ENCODE measurements around the gene ARPC1B.
"Not testable (repeated sequence)": the region's sequence is repeated elsewhere in the genome, so short reads cannot be mapped to it uniquely, and the experiment has no call there.

The ARPC1B gene

GRCh38 chr7:99403764-99404163 lies 29.2 kb downstream of the ARPC1B start:
- TF ChIP-seq POLR2A (IDR thresholded peaks at IDR 0.05; ENCODE audit: low read depth, low read length), result 0 out of 2 replicates have a peak, but pooled peaks have one; percentile 26
- TF ChIP-seq TAF1 (IDR thresholded peaks at IDR 0.05; ENCODE audit: low read depth, low read length), result no peak
- TF ChIP-seq PAX5 (IDR thresholded peaks at IDR 0.05; ENCODE audit: insufficient read depth, low read length, severe bottlenecking), result no peak
- TF ChIP-seq POU2F2 (IDR thresholded peaks at IDR 0.05; ENCODE audit: low read depth, low read length), result no peak
- DNase-seq (ENCODE audit: insufficient read length, low spot score) (no peak), FAIRE-seq (no peak)

DNA sequence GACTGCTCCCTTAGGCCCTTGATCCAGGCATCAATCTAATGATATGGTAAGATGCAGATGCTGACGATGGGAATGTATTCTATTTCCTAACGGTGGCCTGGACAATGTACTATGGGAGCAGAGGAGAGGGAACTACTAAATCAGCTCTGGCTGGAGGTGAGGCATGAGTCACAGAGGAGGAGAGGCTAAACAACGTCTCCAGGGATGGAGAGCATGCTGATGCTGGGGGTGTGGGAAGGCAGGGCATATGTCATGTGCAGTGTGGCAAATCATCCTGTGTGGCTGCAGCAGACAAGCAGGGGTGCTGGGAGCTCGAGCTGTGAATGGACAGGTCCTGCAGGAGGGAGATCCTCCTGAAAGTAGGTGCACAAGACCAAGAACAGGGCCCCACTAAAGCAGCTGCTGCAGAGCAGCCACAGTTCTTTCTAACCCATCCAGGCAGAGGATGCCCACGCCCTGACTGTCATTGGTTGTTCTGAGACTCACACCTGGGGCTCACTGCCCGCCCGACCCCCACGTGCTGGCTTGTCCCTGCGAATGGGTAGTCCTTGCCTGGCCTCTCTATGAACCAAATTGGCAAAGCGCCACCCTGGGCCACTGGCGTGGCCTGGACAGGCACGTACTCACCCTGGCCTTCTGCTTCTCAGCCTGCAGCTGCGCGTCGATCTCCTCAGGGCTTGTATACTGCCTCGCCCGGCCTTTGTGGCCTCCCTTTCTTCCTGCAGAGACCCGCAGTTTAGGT lies 29.9 kb downstream of the ARPC1B start:
- DNase-seq (ENCODE audit: insufficient read length, low spot score), result no peak

DNA sequence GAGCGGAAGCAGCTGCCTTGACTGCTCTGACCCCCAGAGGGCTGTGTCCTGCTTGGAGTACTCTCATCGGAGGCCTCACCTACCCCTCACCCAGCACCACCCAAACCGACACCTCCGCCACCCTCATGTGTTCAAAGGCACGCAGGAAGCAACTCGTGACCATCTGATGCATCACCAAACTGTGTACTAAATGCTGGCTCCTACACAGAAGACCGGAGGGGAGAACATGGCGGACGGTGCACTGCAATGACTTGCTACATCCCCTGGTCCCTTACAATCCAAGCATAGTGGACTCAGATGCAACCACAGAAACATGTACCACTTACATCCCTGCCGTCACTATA lies 30.4 kb downstream of the ARPC1B start:
- TF ChIP-seq SPI1 (IDR thresholded peaks at IDR 0.05; ENCODE audit: low read depth, low read length) (no peak), POU2F2 (IDR thresholded peaks at IDR 0.05; ENCODE audit: low read depth, low read length) (no peak), TAF1 (IDR thresholded peaks at IDR 0.05; ENCODE audit: low read depth, low read length) (no peak), PAX5 (IDR thresholded peaks at IDR 0.05; ENCODE audit: insufficient read depth, low read length, severe bottlenecking) (no peak), POLR2AphosphoS5 (IDR thresholded peaks at IDR 0.05; ENCODE audit: low read depth, low read length) (no peak), POLR2A (IDR thresholded peaks at IDR 0.05; ENCODE audit: low read depth, low read length) (no peak)
- FAIRE-seq (no peak), DNase-seq (ENCODE audit: insufficient read length, low spot score) (no peak)

More for the DNA sequence above, 29.9 kb downstream of the ARPC1B start:
- FAIRE-seq, result no peak
- TF ChIP-seq POU2F2 (IDR thresholded peaks at IDR 0.05; ENCODE audit: low read depth, low read length), result no peak
- no peak for TF ChIP-seq POLR2AphosphoS5 (IDR thresholded peaks at IDR 0.05; ENCODE audit: low read depth, low read length)
- TF ChIP-seq SPI1 (IDR thresholded peaks at IDR 0.05; ENCODE audit: low read depth, low read length), result no peak
- TF ChIP-seq TAF1 (IDR thresholded peaks at IDR 0.05; ENCODE audit: low read depth, low read length), result no peak
- no peak for TF ChIP-seq PAX5 (IDR thresholded peaks at IDR 0.05; ENCODE audit: insufficient read depth, low read length, severe bottlenecking)
- no peak for TF ChIP-seq POLR2A (IDR thresholded peaks at IDR 0.05; ENCODE audit: low read depth, low read length)

GRCh38 chr7:99406557-99406956 lies 32.0 kb downstream of the ARPC1B start:
- TF ChIP-seq POLR2A (IDR thresholded peaks at IDR 0.05; ENCODE audit: low read depth, low read length), result no peak
- TF ChIP-seq POU2F2 (IDR thresholded peaks at IDR 0.05; ENCODE audit: low read depth, low read length), result no peak
- TF ChIP-seq TAF1 (IDR thresholded peaks at IDR 0.05; ENCODE audit: low read depth, low read length), result no peak
- no peak for FAIRE-seq
- no peak for DNase-seq (ENCODE audit: insufficient read length, low spot score)

GRCh38 chr7:99407872-99408378 lies 33.4 kb downstream of the ARPC1B start:
- DNase-seq (ENCODE audit: insufficient read length, low spot score), result no peak
- no peak for FAIRE-seq
- TF ChIP-seq POLR2A (IDR thresholded peaks at IDR 0.05; ENCODE audit: low read depth, low read length) (no peak), POLR2AphosphoS5 (IDR thresholded peaks at IDR 0.05; ENCODE audit: low read depth, low read length) (no peak), TAF1 (IDR thresholded peaks at IDR 0.05; ENCODE audit: low read depth, low read length) (no peak), PAX5 (IDR thresholded peaks at IDR 0.05; ENCODE audit: insufficient read depth, low read length, severe bottlenecking) (no peak), SPI1 (IDR thresholded peaks at IDR 0.05; ENCODE audit: low read depth, low read length) (no peak), POU2F2 (IDR thresholded peaks at IDR 0.05; ENCODE audit: low read depth, low read length) (no peak)

GRCh38 chr7:99408379-99409191 lies 34.1 kb downstream of the ARPC1B start, which contains the start of the genes BUD31 and PDAP1:
BUD31 (plus strand) TSS chr7:99408969; CDS start chr7:99411093, 2,124 bp downstream.
PDAP1 (minus strand) TSS chr7:99408597; CDS start chr7:99408548, 49 bp downstream.
- FAIRE-seq, result peak; percentile 89
- TF ChIP-seq POLR2A (IDR thresholded peaks at IDR 0.05; ENCODE audit: low read depth, low read length) (peak; percentile 98), POLR2AphosphoS5 (IDR thresholded peaks at IDR 0.05; ENCODE audit: low read depth, low read length) (peak; percentile 97), TAF1 (IDR thresholded peaks at IDR 0.05; ENCODE audit: low read depth, low read length) (peak; percentile 94), POU2F2 (IDR thresholded peaks at IDR 0.05; ENCODE audit: low read depth, low read length) (peak; percentile 82), SPI1 (IDR thresholded peaks at IDR 0.05; ENCODE audit: low read depth, low read length) (peak; percentile 58; the same call in 1 of the 2 replicates), PAX5 (IDR thresholded peaks at IDR 0.05; ENCODE audit: insufficient read depth, low read length, severe bottlenecking) (no peak)
- peak; percentile 91 for DNase-seq (ENCODE audit: insufficient read length, low spot score)

GRCh38 chr7:99409192-99409572 lies 34.7 kb downstream of the ARPC1B start:
- FAIRE-seq, result no peak

GRCh38 chr7:99409806-99410205 lies 35.3 kb downstream of the ARPC1B start:
- DNase-seq (ENCODE audit: insufficient read length, low spot score) (no peak), FAIRE-seq (no peak)
- no peak for TF ChIP-seq POLR2AphosphoS5 (IDR thresholded peaks at IDR 0.05; ENCODE audit: low read depth, low read length)
- no peak for TF ChIP-seq TAF1 (IDR thresholded peaks at IDR 0.05; ENCODE audit: low read depth, low read length)
- TF ChIP-seq SPI1 (IDR thresholded peaks at IDR 0.05; ENCODE audit: low read depth, low read length), result no peak
- no peak for TF ChIP-seq POLR2A (IDR thresholded peaks at IDR 0.05; ENCODE audit: low read depth, low read length)
- TF ChIP-seq POU2F2 (IDR thresholded peaks at IDR 0.05; ENCODE audit: low read depth, low read length), result no peak
- no peak for TF ChIP-seq PAX5 (IDR thresholded peaks at IDR 0.05; ENCODE audit: insufficient read depth, low read length, severe bottlenecking)

More at GRCh38 chr7:99409192-99409572, 34.7 kb downstream of the ARPC1B start:
- DNase-seq (ENCODE audit: insufficient read length, low spot score), result no peak
- TF ChIP-seq TAF1 (IDR thresholded peaks at IDR 0.05; ENCODE audit: low read depth, low read length), result no peak
- no peak for TF ChIP-seq POLR2A (IDR thresholded peaks at IDR 0.05; ENCODE audit: low read depth, low read length)
- no peak for TF ChIP-seq SPI1 (IDR thresholded peaks at IDR 0.05; ENCODE audit: low read depth, low read length)
- no peak for TF ChIP-seq POU2F2 (IDR thresholded peaks at IDR 0.05; ENCODE audit: low read depth, low read length)
- no peak for TF ChIP-seq POLR2AphosphoS5 (IDR thresholded peaks at IDR 0.05; ENCODE audit: low read depth, low read length)
- no peak for TF ChIP-seq PAX5 (IDR thresholded peaks at IDR 0.05; ENCODE audit: insufficient read depth, low read length, severe bottlenecking)

DNA sequence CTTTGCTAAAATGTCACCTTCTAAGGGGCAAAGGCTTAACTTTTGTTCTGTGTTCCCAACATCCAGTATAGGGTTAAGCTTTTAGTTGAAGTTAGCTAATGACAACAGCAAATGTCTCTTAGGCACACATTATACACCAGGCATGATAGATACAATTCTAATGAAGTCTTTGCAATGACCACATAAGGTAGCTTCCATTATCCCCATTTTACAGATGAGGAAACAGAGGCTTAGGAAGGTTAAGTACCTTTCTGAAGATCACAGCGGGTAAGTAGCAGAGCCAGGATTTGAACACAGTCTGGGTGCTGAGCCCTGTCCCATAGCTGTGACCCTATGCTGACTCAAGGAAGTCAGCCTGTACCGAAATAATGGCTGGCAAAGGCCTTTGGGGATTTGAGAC lies 36.1 kb downstream of the ARPC1B start:
- TF ChIP-seq SPI1 (IDR thresholded peaks at IDR 0.05; ENCODE audit: low read depth, low read length) (no peak), TAF1 (IDR thresholded peaks at IDR 0.05; ENCODE audit: low read depth, low read length) (no peak), POLR2A (IDR thresholded peaks at IDR 0.05; ENCODE audit: low read depth, low read length) (no peak), POU2F2 (IDR thresholded peaks at IDR 0.05; ENCODE audit: low read depth, low read length) (no peak), POLR2AphosphoS5 (IDR thresholded peaks at IDR 0.05; ENCODE audit: low read depth, low read length) (no peak), PAX5 (IDR thresholded peaks at IDR 0.05; ENCODE audit: insufficient read depth, low read length, severe bottlenecking) (no peak)
- FAIRE-seq (no peak), DNase-seq (ENCODE audit: insufficient read length, low spot score) (no peak)

- not testable (repeated sequence) for DNase-seq (ENCODE audit: insufficient read length, low spot score); FAIRE-seq
Measured at GRCh38 chr7:99415513-99416127, 41.1 kb downstream of the ARPC1B start.

All from GM12891 (cell line).